GM23248 (cell line): ENCODE results near the gene INO80.

ENCODE experiments used
- EZH2 ChIP-seq: fragments of 200-600 bp; sonication (generic); IDR thresholded peaks from 2 replicates; pipeline ENCODE4 v1.6.1; 2018; ENCODE audit warnings: antibody characterized with exemption, mild to moderate bottlenecking; ENCODE audit not compliant: insufficient read depth, poor library complexity, severe bottlenecking
- EZH2phosphoT487 ChIP-seq: fragments of 200-600 bp; sonication (generic); IDR thresholded peaks from 2 replicates; pipeline ENCODE4 v1.6.1; 2018; ENCODE audit warnings: antibody characterized with exemption, moderate library complexity, mild to moderate bottlenecking, low read depth; ENCODE audit not compliant: insufficient read depth

DNA sequence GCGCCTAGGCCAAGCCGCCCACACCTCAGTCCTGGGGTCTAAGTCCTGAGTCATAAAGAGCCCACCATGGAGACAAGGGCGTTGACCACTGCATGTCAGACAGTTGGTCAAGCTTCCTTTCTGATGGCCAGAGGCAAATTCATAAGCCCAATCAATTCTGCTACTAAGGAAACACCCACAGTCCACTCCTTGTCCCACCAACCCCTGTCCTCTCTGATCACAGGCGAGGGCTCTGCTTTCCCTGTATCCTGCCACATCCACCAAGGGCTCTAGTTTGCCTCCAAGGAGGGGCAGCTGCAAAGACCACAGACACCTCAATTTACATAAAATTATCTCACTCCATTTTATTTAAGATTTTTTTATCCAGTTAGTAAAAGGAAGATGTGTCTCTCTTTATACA lies 137.5 kb downstream of the INO80 start:
- TF ChIP-seq EZH2 (no peak), EZH2phosphoT487 (no peak)
